GM23338 (cell line): ENCODE results near the gene AGRN. TPM values are rescaled to one million over a fixed set of nuclear protein-coding genes. Genes with fewer than 3 reads are reported as not detected.

ENCODE experiments used
- ATAC-seq: fragments of 200-7000 bp; cut with Tn5 transposase; 3 replicates; pipeline ENCODE4 v1.9.1; 2020
- DNase-seq: peaks from one replicate; pipeline ENCODE4 v3.0.0-alpha.2; 2015; ENCODE audit warnings: low spot score
- H2AFZ ChIP-seq: fragments of 200-600 bp; sonication (generic); 2 replicates; pipeline ENCODE4 v1.8.0; 2016; ENCODE audit warnings: antibody characterized with exemption, mild to moderate bottlenecking, moderate library complexity
- H3F3A ChIP-seq: fragments of 200-600 bp; sonication (generic); replicated peaks from 2 replicates; pipeline ENCODE4 v1.8.0; 2017; ENCODE audit warnings: antibody characterized with exemption, mixed run types, low read depth
- H3K27ac ChIP-seq: fragments of 200-600 bp; sonication (generic); 2 replicates; pipeline ENCODE4 v1.6.1; 2016; ENCODE audit warnings: low read depth
- H3K27me3 ChIP-seq: fragments of 200-600 bp; sonication (generic); 2 replicates; pipeline ENCODE4 v1.8.0; 2016; ENCODE audit warnings: mild to moderate bottlenecking, mixed run types, moderate library complexity; ENCODE audit not compliant: insufficient read depth
- H3K36me3 ChIP-seq: fragments of 200-600 bp; sonication (generic); 2 replicates; pipeline ENCODE4 v1.8.0; 2016; ENCODE audit warnings: mild to moderate bottlenecking; ENCODE audit not compliant: insufficient read depth
- H3K4me1 ChIP-seq: fragments of 200-600 bp; sonication (generic); 2 replicates; pipeline ENCODE4 v1.8.0; 2016; ENCODE audit warnings: mild to moderate bottlenecking, moderate library complexity; ENCODE audit not compliant: insufficient read depth
- H3K4me2 ChIP-seq: fragments of 200-600 bp; sonication (generic); 2 replicates; pipeline ENCODE4 v1.7.1; 2017; ENCODE audit warnings: mixed run types
- H3K4me3 ChIP-seq: fragments of 200-600 bp; sonication (generic); 2 replicates; pipeline ENCODE4 v1.6.1; 2016; ENCODE audit warnings: mixed run types
- H3K79me2 ChIP-seq: fragments of 200-600 bp; sonication (generic); replicated peaks from 2 replicates; pipeline ENCODE4 v1.8.0; 2017; ENCODE audit warnings: mild to moderate bottlenecking; ENCODE audit not compliant: insufficient read depth
- H3K9me2 ChIP-seq: fragments of 200-600 bp; sonication (generic); 2 replicates; pipeline ENCODE4 v1.8.0; 2017; ENCODE audit not compliant: insufficient read depth
- H4K20me1 ChIP-seq: fragments of 200-600 bp; sonication (generic); replicated peaks from 2 replicates; pipeline ENCODE4 v1.8.0; 2017; ENCODE audit warnings: mild to moderate bottlenecking; ENCODE audit not compliant: insufficient read depth
- H3K27ac Mint-ChIP-seq: 2 replicates; pipeline ENCODE4 v1.8.0; 2020; ENCODE audit warnings: inconsistent platforms, mild to moderate bottlenecking, moderate library complexity, mixed read lengths
- H3K27me3 Mint-ChIP-seq: 3 replicates; pipeline ENCODE4 v1.8.0; 2022; ENCODE audit warnings: low read depth, mild to moderate bottlenecking, moderate library complexity, mixed read lengths, inconsistent platforms; ENCODE audit not compliant: insufficient read depth, poor library complexity
- H3K36me3 Mint-ChIP-seq: 3 replicates; pipeline ENCODE4 v1.8.0; 2021; ENCODE audit warnings: low read depth, mild to moderate bottlenecking, inconsistent platforms, moderate library complexity, mixed read lengths
- H3K4me1 Mint-ChIP-seq: 3 replicates; pipeline ENCODE4 v1.8.0; 2020; ENCODE audit warnings: mild to moderate bottlenecking, inconsistent platforms, mixed read lengths
- H3K4me3 Mint-ChIP-seq: 3 replicates; pipeline ENCODE4 v1.8.0; 2021; ENCODE audit warnings: moderate library complexity, mild to moderate bottlenecking, inconsistent platforms, mixed read lengths
- H3K9me3 Mint-ChIP-seq: 3 replicates; pipeline ENCODE4 v1.8.0; 2020; ENCODE audit warnings: moderate library complexity, mild to moderate bottlenecking, inconsistent platforms, mixed read lengths
- CREB1 ChIP-seq: fragments of 250-450 bp; sonication (Bioruptor Pico); IDR thresholded peaks from 2 replicates; pipeline ENCODE4 v1.5.0; 2020; ENCODE audit warnings: low read depth, mild to moderate bottlenecking, moderate library complexity
- CTCF ChIP-seq, 2 experiments: fragments of 200-600 bp in 1 of 2; sonication (generic) in 1 of 2; conservative IDR thresholded peaks; 2 replicates each; pipeline versions ENCODE4 v1.5.1 to v1.6.1; 2016 to 2017; ENCODE audit warnings: antibody characterized with exemption in 2 of 2, low read depth in 2 of 2, mild to moderate bottlenecking in 2 of 2, moderate library complexity in 1 of 2
- EZH2 ChIP-seq: fragments of 200-600 bp; sonication (generic); IDR thresholded peaks from one replicate; pipeline ENCODE4 v1.8.0; 2017; ENCODE audit warnings: antibody characterized with exemption, mild to moderate bottlenecking, low read depth; ENCODE audit not compliant: unreplicated experiment
- POLR2AphosphoS5 ChIP-seq: IDR thresholded peaks from 2 replicates; pipeline ENCODE4 v1.6.1; 2016; ENCODE audit warnings: antibody characterized with exemption, low read depth
- ZNF114 ChIP-seq: fragments of 250-450 bp; sonication (Bioruptor Pico); IDR thresholded peaks from 2 replicates; pipeline ENCODE4 v1.5.0; 2020; ENCODE audit warnings: mild to moderate bottlenecking, moderate library complexity
- ZNF331 ChIP-seq: fragments of 250-450 bp; sonication (Bioruptor Pico); IDR thresholded peaks from 2 replicates; pipeline ENCODE4 v1.5.0; 2020; ENCODE audit warnings: low read depth, mild to moderate bottlenecking, moderate library complexity
- polyA plus RNA-seq: library from polyadenylated mRNA; unstranded; fragments of >200 nt; fragmentation: Nextera tagmentation; extraction: Ambion mirVana; gene quantifications from 2 replicates; pipeline ENCODE4 v1.2.1, GENCODE V29; 2016
- total RNA-seq: library from RNA; depleted of rRNA; stranded (reverse); fragments of >200 nt; shearing (Covaris generic); gene quantifications from 2 replicates; pipeline ENCODE4 v1.2.3, GENCODE V29; 2014

The AGRN gene
- total and polyA plus RNA-seq, 2 experiments from 2014 or later: 12.3 to 185 TPM

- H3K36me3 Mint-ChIP-seq: peaks cover 5% of the 10 kb centered on the region
- Histone ChIP-seq H3K4me3 (no peak overlapping the region), H3K9me2 (no peaks in the 10 kb centered on the region), H3K4me1 (no peaks in the 10 kb centered on the region), H3F3A (no peaks in the 10 kb centered on the region), H3K36me3 (no peaks in the 10 kb centered on the region), H3K27ac (no peak overlapping the region), H3K79me2 (no peaks in the 10 kb centered on the region), H3K4me2 (no peak overlapping the region), H4K20me1 (no peaks in the 10 kb centered on the region), H2AFZ (no peak overlapping the region), H3K27me3 (peaks cover 40% of the 10 kb centered on the region)
- H3K4me1 Mint-ChIP-seq: no peaks in the 10 kb centered on the region; the same call in 2 of the 3 replicates
- TF ChIP-seq ZNF114 (CRISPR knock-in tag): no peak
- no peak for TF ChIP-seq ZNF331 (CRISPR knock-in tag)
- TF ChIP-seq CREB1: no peak
- no peak for TF ChIP-seq EZH2
- no peak for TF ChIP-seq POLR2AphosphoS5
- H3K4me3 Mint-ChIP-seq: no peak overlapping the region
- no peak for DNase-seq
- H3K27me3 Mint-ChIP-seq: peaks cover 47% of the 10 kb centered on the region
- peaks cover 5% of the 10 kb centered on the region for H3K9me3 Mint-ChIP-seq
- ATAC-seq: no peak
- H3K27ac Mint-ChIP-seq: no peak overlapping the region
Measured at GRCh38 chr1:982765-983436, 37.0 kb upstream of the AGRN start.

- Mint-ChIP-seq H3K36me3 (no peaks in the 10 kb centered on the region), H3K27me3 (peaks cover 52% of the 10 kb centered on the region), H3K27ac (no peak overlapping the region), H3K4me3 (no peak overlapping the region), H3K9me3 (no peaks in the 10 kb centered on the region; the same call in 2 of the 3 replicates), H3K4me1 (no peaks in the 10 kb centered on the region)
- ATAC-seq: peak; percentile 85
- Histone ChIP-seq H3K4me2 (peak overlapping the region; percentile 71; the same call in 1 of the 2 replicates), H3K27me3 (peaks cover 50% of the 10 kb centered on the region), H3K4me3 (no peak overlapping the region), H4K20me1 (no peaks in the 10 kb centered on the region), H2AFZ (no peak overlapping the region), H3K36me3 (no peaks in the 10 kb centered on the region), H3K27ac (no peak overlapping the region), H3K4me1 (no peaks in the 10 kb centered on the region), H3K79me2 (no peaks in the 10 kb centered on the region), H3F3A (no peaks in the 10 kb centered on the region), H3K9me2 (no peaks in the 10 kb centered on the region)
- DNase-seq: peak; percentile 65
- TF ChIP-seq CREB1 (no peak), CTCF (conservative IDR thresholded peaks at IDR 0.05; ENCODE audit: low read depth in 2 of 2) (peak; percentile 64 to 88)
Measured at GRCh38 chr1:983798-984475, 36.0 kb upstream of the AGRN start.

GRCh38 chr1:984476-984814 is 35.5 kb upstream of the AGRN start:
- Histone ChIP-seq H3K36me3 (no peaks in the 10 kb centered on the region), H3K4me1 (no peaks in the 10 kb centered on the region), H4K20me1 (no peaks in the 10 kb centered on the region), H3K9me2 (no peaks in the 10 kb centered on the region), H3K27ac (no peak overlapping the region), H3K4me2 (peak overlapping the region; percentile 71; the same call in 1 of the 2 replicates), H3F3A (no peaks in the 10 kb centered on the region), H3K4me3 (no peak overlapping the region), H3K27me3 (peaks cover 55% of the 10 kb centered on the region), H3K79me2 (no peaks in the 10 kb centered on the region), H2AFZ (no peak overlapping the region)
- no peak for ATAC-seq
- TF ChIP-seq CTCF (conservative IDR thresholded peaks at IDR 0.05; ENCODE audit: low read depth in 2 of 2): 0 out of 4 replicates have a peak, but pooled peaks of 1 of the 2 experiments have one; percentile 12
- TF ChIP-seq CREB1: no peak
- H3K9me3 Mint-ChIP-seq: no peaks in the 10 kb centered on the region; the same call in 2 of the 3 replicates
- H3K36me3 Mint-ChIP-seq: no peaks in the 10 kb centered on the region
- no peak overlapping the region for H3K4me3 Mint-ChIP-seq
- no peak for DNase-seq
- no peaks in the 10 kb centered on the region for H3K4me1 Mint-ChIP-seq
- H3K27me3 Mint-ChIP-seq: peaks cover 58% of the 10 kb centered on the region
- H3K27ac Mint-ChIP-seq: no peak overlapping the region
